Suprapubic skin (tissue), 4 donors: ENCODE results near the gene ACOT2. TPM values are rescaled to one million over a fixed set of nuclear protein-coding genes. Genes with fewer than 3 reads are reported as not detected.
"Not testable (repeated sequence)": the region's sequence is repeated elsewhere in the genome, so short reads cannot be mapped to it uniquely, and the experiment has no call there.

ENCODE experiments used
- DNase-seq, 2 donors: peaks; one replicate each; pipeline ENCODE4 v3.0.0-alpha.2; 2019; ENCODE audit warnings: low spot score in 2 of 2
- H3K27ac ChIP-seq: fragments of 200-600 bp; sonication (generic); one replicate; pipeline ENCODE4 v1.5.1; 2019
- H3K27me3 ChIP-seq: fragments of 200-600 bp; sonication (generic); one replicate; pipeline ENCODE4 v1.5.1; 2019
- H3K36me3 ChIP-seq: fragments of 200-600 bp; sonication (generic); one replicate; pipeline ENCODE4 v1.5.1; 2019
- H3K4me1 ChIP-seq: fragments of 200-600 bp; sonication (generic); one replicate; pipeline ENCODE4 v1.5.1; 2019
- H3K4me3 ChIP-seq: fragments of 200-600 bp; sonication (generic); one replicate; pipeline ENCODE4 v1.5.1; 2019; ENCODE audit warnings: mild to moderate bottlenecking
- H3K9me3 ChIP-seq: fragments of 200-600 bp; sonication (generic); one replicate; pipeline ENCODE4 v1.5.1; 2019
- CTCF ChIP-seq, 2 donors: fragments of 200-600 bp in 1 of 2; fragments of 450-650 bp in 1 of 2; sonication (generic) in 1 of 2; IDR thresholded peaks; one replicate each; pipeline ENCODE4 v1.5.1; 2016 to 2019; ENCODE audit warnings: antibody characterized with exemption in 2 of 2, mild to moderate bottlenecking in 1 of 2, moderate library complexity in 1 of 2
- EP300 ChIP-seq: sonication (generic); formaldehyde crosslinking; IDR thresholded peaks from one replicate; pipeline ENCODE4 v1.6.1; 2017; ENCODE audit warnings: antibody characterized with exemption
- POLR2A ChIP-seq, 2 donors: fragments of 450-650 bp; IDR thresholded peaks; one replicate each; pipeline ENCODE4 v1.6.1; 2017; ENCODE audit warnings: antibody characterized with exemption in 2 of 2, mild to moderate bottlenecking in 2 of 2, moderate library complexity in 2 of 2
- POLR2AphosphoS5 ChIP-seq, 3 donors: sonication (generic); formaldehyde crosslinking; IDR thresholded peaks; one replicate each; pipeline ENCODE4 v1.6.1; 2017; ENCODE audit warnings: antibody characterized with exemption in 3 of 3
- WGBS: methylation state at CpG from one replicate; pipeline ENCODE4 v1.1.5; 2018; 5-methylcytosine and 5-hydroxymethylcytosine counted together
- total RNA-seq, 4 donors: library from RNA; depleted of rRNA; stranded (reverse); fragments of >200 nt; gene quantifications; one replicate each; pipeline ENCODE4 v1.1.0, GENCODE V29; 2016

The ACOT2 gene
- 10 to 100 TPM; 16.6 to 35.6 (median 23.1) TPM for total RNA-seq

- Histone ChIP-seq H3K27ac (peak within 1 kb of the TSS; percentile 83), H3K4me3 (peak within 1 kb of the TSS; percentile 56)
- DNase-seq: peak; percentile 86
- H3K36me3 ChIP-seq, H3K4me1 ChIP-seq, H3K27me3 ChIP-seq, H3K9me3 ChIP-seq: not testable (repeated sequence)
- TF ChIP-seq CTCF (IDR thresholded peaks at IDR 0.05): peak in 1 of 2 donors; percentile 21
- WGBS: under 1% methylated on average over 34 of the region's 83 CpGs
Observed at GRCh38 chr14:73569185-73569958, at the start of gene ACOT2. Gene ACOT2 (plus strand): TSS chr14:73569213. CDS start chr14:73569241, 28 bp downstream.

GRCh38 chr14:73521229-73521628 lies 47.8 kb upstream of the ACOT2 start:
- H3K4me3 ChIP-seq: no peak overlapping the region
- H3K4me1 ChIP-seq: no peaks in the 10 kb centered on the region
- 94% methylated on average over 4 of the region's 4 CpGs for WGBS
- no peaks in the 10 kb centered on the region for H3K36me3 ChIP-seq
- TF ChIP-seq CTCF (IDR thresholded peaks at IDR 0.05): no peak
- TF ChIP-seq POLR2A (IDR thresholded peaks at IDR 0.05): no peak
- TF ChIP-seq POLR2AphosphoS5 (IDR thresholded peaks at IDR 0.05): no peak
- no peak for TF ChIP-seq EP300
- H3K9me3 ChIP-seq: no peaks in the 10 kb centered on the region
- H3K27me3 ChIP-seq: no peaks in the 10 kb centered on the region
- no peak for DNase-seq
- H3K27ac ChIP-seq: no peak overlapping the region

GRCh38 chr14:73524493-73524892 lies 44.5 kb upstream of the ACOT2 start:
- H3K27me3 ChIP-seq: no peaks in the 10 kb centered on the region
- DNase-seq: no peak
- H3K4me3 ChIP-seq: no peak overlapping the region
- TF ChIP-seq CTCF (IDR thresholded peaks at IDR 0.05) (no peak), EP300 (no peak), POLR2AphosphoS5 (IDR thresholded peaks at IDR 0.05) (no peak), POLR2A (IDR thresholded peaks at IDR 0.05) (no peak)
- H3K36me3 ChIP-seq: no peaks in the 10 kb centered on the region
- no peaks in the 10 kb centered on the region for H3K4me1 ChIP-seq
- H3K27ac ChIP-seq: no peak overlapping the region
- WGBS: 79% methylated on average over 4 of the region's 4 CpGs
- no peaks in the 10 kb centered on the region for H3K9me3 ChIP-seq

- no peaks in the 10 kb centered on the region for H3K36me3 ChIP-seq
- no peak for DNase-seq
- no peaks in the 10 kb centered on the region for H3K9me3 ChIP-seq
- no peaks in the 10 kb centered on the region for H3K4me1 ChIP-seq
- no peak overlapping the region for H3K27ac ChIP-seq
- H3K27me3 ChIP-seq: no peaks in the 10 kb centered on the region
- WGBS: 94% methylated on average over 6 of the region's 6 CpGs
- no peak for TF ChIP-seq POLR2AphosphoS5 (IDR thresholded peaks at IDR 0.05)
- TF ChIP-seq POLR2A (IDR thresholded peaks at IDR 0.05): no peak
- H3K4me3 ChIP-seq: no peak overlapping the region
Observed at GRCh38 chr14:73526036-73526984, 42.7 kb upstream of the ACOT2 start.

GRCh38 chr14:73529356-73529755 lies 39.7 kb upstream of the ACOT2 start:
- not testable (repeated sequence) for H3K4me1 ChIP-seq, DNase-seq, H3K27me3 ChIP-seq, H3K4me3 ChIP-seq, H3K36me3 ChIP-seq, H3K9me3 ChIP-seq, H3K27ac ChIP-seq
- 94% methylated on average over 2 of the region's 2 CpGs for WGBS

- no CpG with 5 or more reads among the region's 3 CpGs for WGBS
- H3K36me3 ChIP-seq, H3K9me3 ChIP-seq, H3K27ac ChIP-seq, DNase-seq, H3K4me1 ChIP-seq, H3K4me3 ChIP-seq, H3K27me3 ChIP-seq: not testable (repeated sequence)
Observed at GRCh38 chr14:73531971-73532370, 37.0 kb upstream of the ACOT2 start.

GRCh38 chr14:73537244-73538045 lies 31.6 kb upstream of the ACOT2 start:
- H3K36me3 ChIP-seq, H3K27me3 ChIP-seq, DNase-seq, H3K9me3 ChIP-seq, H3K4me1 ChIP-seq: not testable (repeated sequence)
- Histone ChIP-seq H3K4me3 (peak overlapping the region; percentile 53), H3K27ac (peak overlapping the region; percentile 77)
- no CpG with 5 or more reads among the region's 84 CpGs for WGBS
